Measurements from ENCODE around the gene PLD5. TPM values are rescaled to one million over a fixed set of nuclear protein-coding genes. Genes with fewer than 3 reads are reported as not detected.

The PLD5 gene
- total and polyA plus RNA-seq, 4 donors = under 0.01 to 0.17 (median 0.05) TPM; not detected in 1

DNA sequence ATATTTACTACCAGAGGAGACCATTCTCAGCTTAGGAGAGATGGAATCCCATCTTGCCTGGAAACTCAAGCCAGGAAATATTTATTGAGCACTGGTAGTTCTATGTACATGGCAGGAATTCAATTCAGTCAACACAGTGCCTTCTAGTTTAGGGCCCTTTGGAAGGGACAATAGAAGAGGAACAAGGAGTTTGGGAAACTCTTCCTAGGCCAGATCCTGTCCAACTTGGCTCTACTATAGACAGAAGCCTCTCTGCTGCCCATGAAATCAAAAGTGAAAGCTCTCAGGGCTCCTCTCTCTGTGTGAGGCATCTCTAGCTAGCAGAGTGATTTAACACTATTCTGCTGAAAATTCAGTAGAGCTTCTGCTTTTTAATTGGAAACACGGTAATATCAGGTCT is 281.0 kb downstream of the PLD5 start:
- Histone ChIP-seq H3K27ac (ENCODE audit: low read depth in 1 of 2, low read length in 2 of 2) (no peak overlapping the region), H3K36me3 (ENCODE audit: control insufficient read depth in 4 of 4, insufficient read depth in 3 of 4, low read depth in 1 of 4, low read length in 3 of 4) (no peaks in the 10 kb centered on the region), H3K4me1 (ENCODE audit: control insufficient read depth in 4 of 4, insufficient read depth in 4 of 4, low read length in 3 of 4) (no peaks in the 10 kb centered on the region), H3K9ac (ENCODE audit: low read depth in 1 of 2, low read length in 2 of 2) (no peak overlapping the region), H3K27me3 (ENCODE audit: control insufficient read depth in 4 of 4, insufficient read depth in 4 of 4, low read length in 3 of 4) (no peaks in the 10 kb centered on the region), H3K4me3 (ENCODE audit: low read depth in 1 of 3, low read length in 3 of 3) (no peak overlapping the region), H3K9me3 (ENCODE audit: control insufficient read depth in 4 of 4, low read length in 3 of 4) (no peaks in the 10 kb centered on the region)
- DNase-seq (ENCODE audit: low spot score) = no peak
- no peak for TF ChIP-seq FOXA2 (IDR thresholded peaks at IDR 0.05)
- TF ChIP-seq NR2F2 (IDR thresholded peaks at IDR 0.05) = no peak
- TF ChIP-seq, protein P1, sequence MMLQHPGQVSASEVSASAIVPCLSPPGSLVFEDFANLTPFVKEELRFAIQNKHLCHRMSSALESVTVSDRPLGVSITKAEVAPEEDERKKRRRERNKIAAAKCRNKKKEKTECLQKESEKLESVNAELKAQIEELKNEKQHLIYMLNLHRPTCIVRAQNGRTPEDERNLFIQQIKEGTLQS (IDR thresholded peaks at IDR 0.05) = no peak
- TF ChIP-seq, protein P2, sequence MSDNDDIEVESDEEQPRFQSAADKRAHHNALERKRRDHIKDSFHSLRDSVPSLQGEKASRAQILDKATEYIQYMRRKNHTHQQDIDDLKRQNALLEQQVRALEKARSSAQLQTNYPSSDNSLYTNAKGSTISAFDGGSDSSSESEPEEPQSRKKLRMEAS (IDR thresholded peaks at IDR 0.05) = no peak
- no peak for TF ChIP-seq RXRA (IDR thresholded peaks at IDR 0.05)
- no peak for TF ChIP-seq TAF1 (conservative IDR thresholded peaks at IDR 0.05)
- TF ChIP-seq, protein P3, sequence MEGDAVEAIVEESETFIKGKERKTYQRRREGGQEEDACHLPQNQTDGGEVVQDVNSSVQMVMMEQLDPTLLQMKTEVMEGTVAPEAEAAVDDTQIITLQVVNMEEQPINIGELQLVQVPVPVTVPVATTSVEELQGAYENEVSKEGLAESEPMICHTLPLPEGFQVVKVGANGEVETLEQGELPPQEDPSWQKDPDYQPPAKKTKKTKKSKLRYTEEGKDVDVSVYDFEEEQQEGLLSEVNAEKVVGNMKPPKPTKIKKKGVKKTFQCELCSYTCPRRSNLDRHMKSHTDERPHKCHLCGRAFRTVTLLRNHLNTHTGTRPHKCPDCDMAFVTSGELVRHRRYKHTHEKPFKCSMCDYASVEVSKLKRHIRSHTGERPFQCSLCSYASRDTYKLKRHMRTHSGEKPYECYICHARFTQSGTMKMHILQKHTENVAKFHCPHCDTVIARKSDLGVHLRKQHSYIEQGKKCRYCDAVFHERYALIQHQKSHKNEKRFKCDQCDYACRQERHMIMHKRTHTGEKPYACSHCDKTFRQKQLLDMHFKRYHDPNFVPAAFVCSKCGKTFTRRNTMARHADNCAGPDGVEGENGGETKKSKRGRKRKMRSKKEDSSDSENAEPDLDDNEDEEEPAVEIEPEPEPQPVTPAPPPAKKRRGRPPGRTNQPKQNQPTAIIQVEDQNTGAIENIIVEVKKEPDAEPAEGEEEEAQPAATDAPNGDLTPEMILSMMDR (IDR thresholded peaks at IDR 0.05; ENCODE audit: low read depth, low read length, missing input control) = no peak
- TF ChIP-seq, protein P4, sequence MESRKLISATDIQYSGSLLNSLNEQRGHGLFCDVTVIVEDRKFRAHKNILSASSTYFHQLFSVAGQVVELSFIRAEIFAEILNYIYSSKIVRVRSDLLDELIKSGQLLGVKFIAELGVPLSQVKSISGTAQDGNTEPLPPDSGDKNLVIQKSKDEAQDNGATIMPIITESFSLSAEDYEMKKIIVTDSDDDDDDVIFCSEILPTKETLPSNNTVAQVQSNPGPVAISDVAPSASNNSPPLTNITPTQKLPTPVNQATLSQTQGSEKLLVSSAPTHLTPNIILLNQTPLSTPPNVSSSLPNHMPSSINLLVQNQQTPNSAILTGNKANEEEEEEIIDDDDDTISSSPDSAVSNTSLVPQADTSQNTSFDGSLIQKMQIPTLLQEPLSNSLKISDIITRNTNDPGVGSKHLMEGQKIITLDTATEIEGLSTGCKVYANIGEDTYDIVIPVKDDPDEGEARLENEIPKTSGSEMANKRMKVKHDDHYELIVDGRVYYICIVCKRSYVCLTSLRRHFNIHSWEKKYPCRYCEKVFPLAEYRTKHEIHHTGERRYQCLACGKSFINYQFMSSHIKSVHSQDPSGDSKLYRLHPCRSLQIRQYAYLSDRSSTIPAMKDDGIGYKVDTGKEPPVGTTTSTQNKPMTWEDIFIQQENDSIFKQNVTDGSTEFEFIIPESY (IDR thresholded peaks at IDR 0.05) = no peak
- no peak for TF ChIP-seq JUND (IDR thresholded peaks at IDR 0.05)
- TF ChIP-seq SP1 (IDR thresholded peaks at IDR 0.05) = no peak
- TF ChIP-seq, protein P5, sequence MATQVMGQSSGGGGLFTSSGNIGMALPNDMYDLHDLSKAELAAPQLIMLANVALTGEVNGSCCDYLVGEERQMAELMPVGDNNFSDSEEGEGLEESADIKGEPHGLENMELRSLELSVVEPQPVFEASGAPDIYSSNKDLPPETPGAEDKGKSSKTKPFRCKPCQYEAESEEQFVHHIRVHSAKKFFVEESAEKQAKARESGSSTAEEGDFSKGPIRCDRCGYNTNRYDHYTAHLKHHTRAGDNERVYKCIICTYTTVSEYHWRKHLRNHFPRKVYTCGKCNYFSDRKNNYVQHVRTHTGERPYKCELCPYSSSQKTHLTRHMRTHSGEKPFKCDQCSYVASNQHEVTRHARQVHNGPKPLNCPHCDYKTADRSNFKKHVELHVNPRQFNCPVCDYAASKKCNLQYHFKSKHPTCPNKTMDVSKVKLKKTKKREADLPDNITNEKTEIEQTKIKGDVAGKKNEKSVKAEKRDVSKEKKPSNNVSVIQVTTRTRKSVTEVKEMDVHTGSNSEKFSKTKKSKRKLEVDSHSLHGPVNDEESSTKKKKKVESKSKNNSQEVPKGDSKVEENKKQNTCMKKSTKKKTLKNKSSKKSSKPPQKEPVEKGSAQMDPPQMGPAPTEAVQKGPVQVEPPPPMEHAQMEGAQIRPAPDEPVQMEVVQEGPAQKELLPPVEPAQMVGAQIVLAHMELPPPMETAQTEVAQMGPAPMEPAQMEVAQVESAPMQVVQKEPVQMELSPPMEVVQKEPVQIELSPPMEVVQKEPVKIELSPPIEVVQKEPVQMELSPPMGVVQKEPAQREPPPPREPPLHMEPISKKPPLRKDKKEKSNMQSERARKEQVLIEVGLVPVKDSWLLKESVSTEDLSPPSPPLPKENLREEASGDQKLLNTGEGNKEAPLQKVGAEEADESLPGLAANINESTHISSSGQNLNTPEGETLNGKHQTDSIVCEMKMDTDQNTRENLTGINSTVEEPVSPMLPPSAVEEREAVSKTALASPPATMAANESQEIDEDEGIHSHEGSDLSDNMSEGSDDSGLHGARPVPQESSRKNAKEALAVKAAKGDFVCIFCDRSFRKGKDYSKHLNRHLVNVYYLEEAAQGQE (IDR thresholded peaks at IDR 0.05) = no peak
- TF ChIP-seq HNF4G (IDR thresholded peaks at IDR 0.05) = no peak
- 41% methylated on average over 1 of the region's 1 CpG for WGBS

- 80% methylated on average over 6 of the region's 6 CpGs for WGBS
- Histone ChIP-seq H3K9me3 (ENCODE audit: control insufficient read depth in 4 of 4, low read length in 3 of 4) (no peaks in the 10 kb centered on the region), H3K9ac (ENCODE audit: low read depth in 1 of 2, low read length in 2 of 2) (no peak overlapping the region), H3K4me3 (ENCODE audit: low read depth in 1 of 3, low read length in 3 of 3) (no peak overlapping the region), H3K36me3 (ENCODE audit: control insufficient read depth in 4 of 4, insufficient read depth in 3 of 4, low read depth in 1 of 4, low read length in 3 of 4) (no peaks in the 10 kb centered on the region), H3K27ac (ENCODE audit: low read depth in 1 of 2, low read length in 2 of 2) (no peak overlapping the region), H3K4me1 (ENCODE audit: control insufficient read depth in 4 of 4, insufficient read depth in 4 of 4, low read length in 3 of 4) (no peaks in the 10 kb centered on the region), H3K27me3 (ENCODE audit: control insufficient read depth in 4 of 4, insufficient read depth in 4 of 4, low read length in 3 of 4) (no peaks in the 10 kb centered on the region)
- DNase-seq (ENCODE audit: low spot score) = no peak
- TF ChIP-seq RAD21 (IDR thresholded peaks at IDR 0.05) (no peak), NR2F2 (IDR thresholded peaks at IDR 0.05) (no peak), EGR1 (IDR thresholded peaks at IDR 0.05; ENCODE audit: low read depth in 2 of 2) (no peak), HNF4G (IDR thresholded peaks at IDR 0.05) (no peak), JUND (IDR thresholded peaks at IDR 0.05) (no peak)
- TF ChIP-seq, protein P2 (IDR thresholded peaks at IDR 0.05) = no peak
- TF ChIP-seq, protein P5 (IDR thresholded peaks at IDR 0.05) = no peak
- TF ChIP-seq, protein P3 (IDR thresholded peaks at IDR 0.05; ENCODE audit: low read depth, low read length, missing input control) = no peak
- TF ChIP-seq, protein P4 (IDR thresholded peaks at IDR 0.05) = no peak
Observed at GRCh38 chr1:242242983-242243382, 281.5 kb downstream of the PLD5 start.

Measured in liver (tissue), 9 donors.